Tibial nerve (tissue), 4 donors: ENCODE data around the gene INSYN2B. TPM values are rescaled to one million over a fixed set of nuclear protein-coding genes. Genes with fewer than 3 reads are reported as not detected.

Experiments
- DNase-seq, 2 donors: peaks; one replicate each; pipeline ENCODE4 v3.0.0-alpha.2; 2019; ENCODE audit warnings: low spot score in 2 of 2
- H3K27ac ChIP-seq, 4 donors: fragments of 200-600 bp; sonication (generic) in 3 of 4; one replicate each; pipeline ENCODE4 v1.5.1; 2017 to 2019; ENCODE audit warnings: mild to moderate bottlenecking in 1 of 4
- H3K27me3 ChIP-seq, 2 donors: fragments of 200-600 bp; sonication (generic) in 1 of 2; one replicate each; pipeline versions ENCODE4 v1.5.1 to v1.6.0; 2017 to 2019
- H3K36me3 ChIP-seq, 3 donors: fragments of 200-600 bp; sonication (generic); one replicate each; pipeline ENCODE4 v1.5.1; 2018 to 2019
- H3K4me1 ChIP-seq, 4 donors: fragments of 200-600 bp; sonication (generic) in 3 of 4; one replicate each; pipeline ENCODE4 v1.5.1; 2017 to 2019
- H3K4me3 ChIP-seq, 4 donors: fragments of 200-600 bp; sonication (generic) in 3 of 4; one replicate each; pipeline ENCODE4 v1.5.1; 2017 to 2019; ENCODE audit warnings: mild to moderate bottlenecking in 1 of 4, moderate library complexity in 1 of 4
- H3K9me3 ChIP-seq, 4 donors: fragments of 200-600 bp; sonication (generic) in 3 of 4; one replicate each; pipeline ENCODE4 v1.5.1; 2017 to 2019
- CTCF ChIP-seq, 5 experiments: fragments of 200-600 bp in 3 of 5; fragments of 450-650 bp in 2 of 5; sonication (generic) in 3 of 5; IDR thresholded peaks; one replicate each; pipeline ENCODE4 v1.5.1; 2016 to 2019; ENCODE audit warnings: antibody characterized with exemption in 5 of 5, mild to moderate bottlenecking in 3 of 5, moderate library complexity in 2 of 5
- EP300 ChIP-seq, 2 donors: sonication (generic); formaldehyde crosslinking; IDR thresholded peaks; one replicate each; pipeline ENCODE4 v1.6.1; 2017; ENCODE audit warnings: antibody characterized with exemption in 2 of 2, mild to moderate bottlenecking in 1 of 2
- POLR2A ChIP-seq, 2 donors: fragments of 450-650 bp; IDR thresholded peaks; one replicate each; pipeline ENCODE4 v1.6.1; 2017; ENCODE audit warnings: antibody characterized with exemption in 2 of 2, mild to moderate bottlenecking in 2 of 2, moderate library complexity in 2 of 2
- WGBS, 2 donors: methylation state at CpG; one replicate each; pipeline ENCODE4 v1.1.5; 2018; 5-methylcytosine and 5-hydroxymethylcytosine counted together
- total RNA-seq, 4 donors: library from RNA; depleted of rRNA; stranded (reverse); fragments of >200 nt; gene quantifications; one replicate each; pipeline ENCODE4 v1.1.0, GENCODE V29; 2016

The INSYN2B gene
- total RNA-seq, 4 donors from 2014 or later = 0.60 to 4.2 TPM; not detected in 2

GRCh38 chr5:169991115-169991869, 11.0 kb upstream of the INSYN2B start:
- no peak for DNase-seq
- Histone ChIP-seq H3K4me1 (no peaks in the 10 kb centered on the region), H3K9me3 (no peaks in the 10 kb centered on the region), H3K27ac (no peak overlapping the region), H3K36me3 (no peaks in the 10 kb centered on the region), H3K27me3 (no peaks in the 10 kb centered on the region), H3K4me3 (no peak overlapping the region)
- 86 to 87% methylated on average over 8 of the region's 8 CpGs for WGBS, 2 donors
- TF ChIP-seq CTCF (IDR thresholded peaks at IDR 0.05) (no peak), EP300 (IDR thresholded peaks at IDR 0.05) (no peak)

GRCh38 chr5:169989365-169989764, 9.1 kb upstream of the INSYN2B start:
- Histone ChIP-seq H3K4me1 (no peaks in the 10 kb centered on the region), H3K27me3 (no peaks in the 10 kb centered on the region), H3K27ac (no peak overlapping the region), H3K9me3 (no peaks in the 10 kb centered on the region), H3K4me3 (no peak overlapping the region), H3K36me3 (no peaks in the 10 kb centered on the region)
- no peak for TF ChIP-seq POLR2A (IDR thresholded peaks at IDR 0.05)
- TF ChIP-seq EP300 (IDR thresholded peaks at IDR 0.05) = no peak
- no peak for TF ChIP-seq CTCF (IDR thresholded peaks at IDR 0.05)
- WGBS, 2 donors = 57 to 65% methylated on average over 1 of the region's 1 CpG
- no peak for DNase-seq

- no peak overlapping the region for H3K27ac ChIP-seq
- no peaks in the 10 kb centered on the region for H3K9me3 ChIP-seq
- H3K36me3 ChIP-seq = no peaks in the 10 kb centered on the region
- H3K4me3 ChIP-seq = no peak overlapping the region
- H3K4me1 ChIP-seq = no peaks in the 10 kb centered on the region
- TF ChIP-seq POLR2A (IDR thresholded peaks at IDR 0.05) (no peak), CTCF (IDR thresholded peaks at IDR 0.05) (no peak), EP300 (IDR thresholded peaks at IDR 0.05) (no peak)
- WGBS, 2 donors = 94 to 97% methylated on average over 1 of the region's 1 CpG
- DNase-seq = no peak
- H3K27me3 ChIP-seq = no peaks in the 10 kb centered on the region
Observed at GRCh38 chr5:169988947-169989346, 8.7 kb upstream of the INSYN2B start.

GRCh38 chr5:169988206-169988605, 7.9 kb upstream of the INSYN2B start:
- Histone ChIP-seq H3K9me3 (no peaks in the 10 kb centered on the region), H3K4me1 (no peaks in the 10 kb centered on the region), H3K36me3 (no peaks in the 10 kb centered on the region), H3K4me3 (no peak overlapping the region), H3K27ac (no peak overlapping the region), H3K27me3 (no peaks in the 10 kb centered on the region)
- TF ChIP-seq POLR2A (IDR thresholded peaks at IDR 0.05) (no peak), CTCF (IDR thresholded peaks at IDR 0.05) (no peak), EP300 (IDR thresholded peaks at IDR 0.05) (no peak)
- DNase-seq = no peak
- 85 to 86% methylated on average over 4 of the region's 4 CpGs for WGBS, 2 donors

GRCh38 chr5:169979871-169980270, 424 bp downstream of the INSYN2B start:
- H3K36me3 ChIP-seq = no peaks in the 10 kb centered on the region
- no peak overlapping the region for H3K27ac ChIP-seq
- no peak for TF ChIP-seq POLR2A (IDR thresholded peaks at IDR 0.05)
- no peak for TF ChIP-seq EP300 (IDR thresholded peaks at IDR 0.05)
- no peak for TF ChIP-seq CTCF (IDR thresholded peaks at IDR 0.05)
- H3K27me3 ChIP-seq = no peaks in the 10 kb centered on the region
- H3K4me1 ChIP-seq = peaks cover 0 to 13% (median 0%) of the 10 kb centered on the region in 4 donors
- H3K4me3 ChIP-seq = peak overlapping the region in 1 of 4 donors; percentile 2
- H3K9me3 ChIP-seq = no peaks in the 10 kb centered on the region
- WGBS, 2 donors = 9 to 14% methylated on average over 3 of the region's 3 CpGs
- no peak for DNase-seq
